ENCODE data around the gene SYCE1L. TPM values are rescaled to one million over a fixed set of nuclear protein-coding genes. Genes with fewer than 3 reads are reported as not detected.

The SYCE1L gene
- polyA plus RNA-seq, 1 donor (not counting 4 experiments of a cell fraction or from before 2014, with no cell fraction given), result 0.21 TPM

- Histone ChIP-seq H2AFZ (ENCODE audit: control insufficient read depth, low read length) (no peak overlapping the region), H3K79me2 (ENCODE audit: control insufficient read depth, insufficient read depth, low read length) (no peaks in the 10 kb centered on the region), H3K27ac (ENCODE audit: control insufficient read depth, insufficient read depth, low read length) (no peak overlapping the region), H3K9me3 (ENCODE audit: control insufficient read depth, low read depth, low read length) (no peaks in the 10 kb centered on the region), H3K4me2 (ENCODE audit: control insufficient read depth, extremely low read depth, insufficient read depth, low read depth, low read length) (no peak overlapping the region), H3K4me3 (ENCODE audit: control insufficient read depth in 2 of 3, extremely low read depth in 1 of 3, insufficient read depth in 2 of 3, low read depth in 1 of 3, low read length in 3 of 3) (no peak overlapping the region), H3K9me1 (ENCODE audit: control insufficient read depth, extremely low read depth, insufficient read depth, low read length) (no peaks in the 10 kb centered on the region), H4K20me1 (ENCODE audit: control insufficient read depth, extremely low read depth, insufficient read depth, low read length) (no peaks in the 10 kb centered on the region), H3K36me3 (ENCODE audit: control insufficient read depth in 2 of 2, extremely low read depth in 1 of 2, insufficient read depth in 2 of 2, low read length in 2 of 2) (no peaks in the 10 kb centered on the region), H3K9ac (ENCODE audit: control insufficient read depth, extremely low read depth, insufficient read depth, low read length) (no peak overlapping the region), H3K27me3 (ENCODE audit: control insufficient read depth, extremely low read depth, insufficient read depth, low read length) (no peaks in the 10 kb centered on the region), H3K4me1 (ENCODE audit: control insufficient read depth, extremely low read depth, insufficient read depth, low read length) (no peaks in the 10 kb centered on the region)
- TF ChIP-seq CTCF (optimal IDR thresholded peaks at IDR 0.05 in 1 of 3, IDR thresholded peaks at IDR 0.05 in 1 of 3, conservative IDR thresholded peaks at IDR 0.05 in 1 of 3; ENCODE audit: extremely low read depth in 1 of 3, insufficient read depth in 2 of 3, low read length in 3 of 3) (peak; percentile 31 to 61 (median 49)), EZH2 (IDR thresholded peaks at IDR 0.05; ENCODE audit: low read length) (no peak)
- DNase-seq (ENCODE audit: low read depth, low spot score) (peak; percentile 28), FAIRE-seq (peak; percentile 29)
- dilution Hi-C loops (cut with MboI; ENCODE audit: extremely low pct_ligation_motif_present, low sequenced_read_pairs), result loop anchor here (25.0 kb wide), 1 partner anchor 1385 kb away; no protein-coding TSS in a partner anchor
These were observed 27.2 kb upstream of the SYCE1L start for GRCh38 chr16:77171745-77172635.

DNA sequence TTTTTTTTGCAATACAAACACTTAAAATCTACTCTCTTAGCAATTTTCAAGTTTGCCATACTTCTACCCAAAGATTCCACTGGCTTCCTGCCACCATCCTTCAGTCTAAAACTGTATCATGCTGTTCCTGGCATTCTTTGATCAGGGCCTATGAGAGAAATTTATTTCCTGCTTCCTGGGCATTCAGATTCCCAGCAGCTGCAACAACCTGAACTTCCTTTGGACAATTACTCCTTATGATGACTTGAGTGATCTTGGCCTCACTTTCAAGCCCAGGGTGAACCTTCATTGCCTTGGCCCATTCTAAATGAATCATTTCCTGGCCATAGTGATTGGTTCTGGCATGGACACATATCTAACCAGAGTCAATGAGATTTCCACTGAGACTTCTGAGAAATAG is 26.3 kb upstream of the SYCE1L start:
- FAIRE-seq (no peak), DNase-seq (ENCODE audit: low read depth, low spot score) (no peak)
- no peak for TF ChIP-seq EZH2 (IDR thresholded peaks at IDR 0.05; ENCODE audit: low read length)
- TF ChIP-seq CTCF (optimal IDR thresholded peaks at IDR 0.05 in 1 of 3, IDR thresholded peaks at IDR 0.05 in 1 of 3, conservative IDR thresholded peaks at IDR 0.05 in 1 of 3; ENCODE audit: extremely low read depth in 1 of 3, insufficient read depth in 2 of 3, low read length in 3 of 3), result no peak
- H3K36me3 ChIP-seq (ENCODE audit: control insufficient read depth in 2 of 2, extremely low read depth in 1 of 2, insufficient read depth in 2 of 2, low read length in 2 of 2), result no peaks in the 10 kb centered on the region
- no peak overlapping the region for H2AFZ ChIP-seq (ENCODE audit: control insufficient read depth, low read length)
- no peak overlapping the region for H3K4me3 ChIP-seq (ENCODE audit: control insufficient read depth in 2 of 3, extremely low read depth in 1 of 3, insufficient read depth in 2 of 3, low read depth in 1 of 3, low read length in 3 of 3)
- H3K27ac ChIP-seq (ENCODE audit: control insufficient read depth, insufficient read depth, low read length), result no peak overlapping the region
- no peaks in the 10 kb centered on the region for H3K9me1 ChIP-seq (ENCODE audit: control insufficient read depth, extremely low read depth, insufficient read depth, low read length)
- no peaks in the 10 kb centered on the region for H3K79me2 ChIP-seq (ENCODE audit: control insufficient read depth, insufficient read depth, low read length)
- H3K27me3 ChIP-seq (ENCODE audit: control insufficient read depth, extremely low read depth, insufficient read depth, low read length), result no peaks in the 10 kb centered on the region
- no peaks in the 10 kb centered on the region for H4K20me1 ChIP-seq (ENCODE audit: control insufficient read depth, extremely low read depth, insufficient read depth, low read length)
- no peaks in the 10 kb centered on the region for H3K4me1 ChIP-seq (ENCODE audit: control insufficient read depth, extremely low read depth, insufficient read depth, low read length)
- dilution Hi-C loops (cut with MboI; ENCODE audit: extremely low pct_ligation_motif_present, low sequenced_read_pairs), result loop anchor here (25.0 kb wide), 1 partner anchor 1386 kb away; no protein-coding TSS in a partner anchor
- H3K9ac ChIP-seq (ENCODE audit: control insufficient read depth, extremely low read depth, insufficient read depth, low read length), result no peak overlapping the region
- no peaks in the 10 kb centered on the region for H3K9me3 ChIP-seq (ENCODE audit: control insufficient read depth, low read depth, low read length)
- H3K4me2 ChIP-seq (ENCODE audit: control insufficient read depth, extremely low read depth, insufficient read depth, low read depth, low read length), result no peak overlapping the region

Data from keratinocyte (primary cell).